NCI-H2081 treated with DMSO at 0.1 percent for 48 hours (cell line): Measurements from ENCODE around the gene TRPM2.

Experiments used
- DNase-seq: peaks from one replicate; lab custom pipeline; 2025; lab: John Stamatoyannopoulos, UW

The TRPM2 gene

DNA sequence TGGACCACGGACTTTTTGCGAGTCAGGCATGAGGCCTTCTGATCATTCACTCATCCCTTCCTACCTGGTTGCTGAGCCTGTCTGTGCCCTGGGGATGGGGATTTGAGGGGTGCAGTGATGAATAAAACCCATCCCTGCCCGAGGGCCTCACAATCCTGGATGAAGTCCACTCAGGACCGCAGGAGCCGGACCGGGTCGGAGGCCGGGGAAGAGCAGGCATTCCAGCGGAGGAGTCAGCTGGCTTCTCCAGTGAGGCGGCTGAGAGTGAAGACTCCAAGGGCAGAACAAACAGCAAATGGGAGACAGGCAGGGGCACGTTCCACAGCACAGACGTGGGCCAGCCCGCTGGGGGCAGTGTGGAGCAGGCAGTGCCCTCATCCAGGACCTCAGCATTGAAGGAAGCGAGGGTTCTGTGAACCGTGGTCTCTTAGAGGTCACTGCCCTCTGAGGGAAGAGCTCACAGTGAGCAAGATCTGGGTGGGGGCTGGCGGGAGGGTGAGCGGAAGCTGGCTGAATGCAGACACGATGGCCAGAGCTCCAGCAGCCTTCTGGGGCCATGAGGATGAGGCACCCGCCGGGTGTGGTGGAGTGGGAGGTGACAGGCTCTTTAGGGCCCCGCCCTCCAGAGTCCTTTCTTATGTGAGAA is 91.0 kb downstream of the TRPM2 start:
- no peak for DNase-seq

DNA sequence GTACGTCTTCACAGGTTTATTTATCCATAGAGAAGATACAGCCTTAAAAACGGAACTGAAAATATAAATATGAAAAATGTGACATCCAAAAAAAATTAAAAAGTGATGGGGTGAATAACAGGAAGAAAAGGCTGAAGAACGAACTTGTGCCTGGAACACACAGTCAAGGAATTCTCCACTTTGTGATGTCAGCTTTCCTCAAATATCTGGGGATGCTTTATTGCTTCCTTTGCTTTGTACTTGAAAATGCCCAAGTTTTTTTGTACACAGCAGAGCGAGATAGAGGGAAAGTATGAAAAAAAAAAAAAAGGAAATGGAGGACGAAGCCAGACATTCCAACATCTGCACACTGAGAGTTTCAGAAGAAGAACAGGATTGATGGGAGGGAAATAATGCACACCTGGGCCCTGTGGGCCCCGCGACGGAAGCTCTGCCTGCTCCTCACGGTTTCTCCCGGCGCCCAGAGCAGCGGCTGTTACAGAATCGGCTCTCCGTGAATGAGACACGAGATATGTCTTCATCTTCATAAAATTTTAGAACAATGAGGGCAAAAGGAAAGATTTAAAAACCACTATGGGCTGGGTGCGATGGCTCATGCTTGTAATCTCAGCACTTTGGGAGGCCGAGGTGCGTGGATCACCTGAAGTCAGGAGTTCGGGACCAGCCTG is 91.9 kb downstream of the TRPM2 start:
- DNase-seq = no peak

DNA sequence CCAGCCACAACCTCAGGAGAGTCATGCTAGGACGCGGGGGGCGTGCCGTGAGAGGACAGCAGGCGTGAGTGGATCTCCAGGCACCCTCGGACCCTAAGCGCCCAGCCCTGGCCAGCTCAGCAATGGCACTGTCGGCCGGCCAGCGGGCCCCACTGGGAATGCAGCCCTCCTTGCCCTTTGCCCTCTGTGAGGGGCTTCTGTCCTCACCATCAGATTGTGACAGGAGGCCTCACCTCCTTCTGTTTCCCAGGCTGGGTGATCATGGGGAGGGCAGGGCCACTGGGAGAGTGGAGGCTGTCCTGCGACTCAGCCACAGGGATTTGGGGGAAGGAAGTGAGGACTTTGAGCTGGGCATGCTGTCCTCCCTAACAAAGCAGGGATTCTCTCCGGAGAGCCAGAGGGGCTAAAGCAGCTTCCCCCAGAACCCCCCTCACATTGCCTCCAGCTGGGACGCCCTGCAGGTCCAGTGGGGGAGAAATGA is 95.3 kb downstream of the TRPM2 start:
- no peak for DNase-seq

DNA sequence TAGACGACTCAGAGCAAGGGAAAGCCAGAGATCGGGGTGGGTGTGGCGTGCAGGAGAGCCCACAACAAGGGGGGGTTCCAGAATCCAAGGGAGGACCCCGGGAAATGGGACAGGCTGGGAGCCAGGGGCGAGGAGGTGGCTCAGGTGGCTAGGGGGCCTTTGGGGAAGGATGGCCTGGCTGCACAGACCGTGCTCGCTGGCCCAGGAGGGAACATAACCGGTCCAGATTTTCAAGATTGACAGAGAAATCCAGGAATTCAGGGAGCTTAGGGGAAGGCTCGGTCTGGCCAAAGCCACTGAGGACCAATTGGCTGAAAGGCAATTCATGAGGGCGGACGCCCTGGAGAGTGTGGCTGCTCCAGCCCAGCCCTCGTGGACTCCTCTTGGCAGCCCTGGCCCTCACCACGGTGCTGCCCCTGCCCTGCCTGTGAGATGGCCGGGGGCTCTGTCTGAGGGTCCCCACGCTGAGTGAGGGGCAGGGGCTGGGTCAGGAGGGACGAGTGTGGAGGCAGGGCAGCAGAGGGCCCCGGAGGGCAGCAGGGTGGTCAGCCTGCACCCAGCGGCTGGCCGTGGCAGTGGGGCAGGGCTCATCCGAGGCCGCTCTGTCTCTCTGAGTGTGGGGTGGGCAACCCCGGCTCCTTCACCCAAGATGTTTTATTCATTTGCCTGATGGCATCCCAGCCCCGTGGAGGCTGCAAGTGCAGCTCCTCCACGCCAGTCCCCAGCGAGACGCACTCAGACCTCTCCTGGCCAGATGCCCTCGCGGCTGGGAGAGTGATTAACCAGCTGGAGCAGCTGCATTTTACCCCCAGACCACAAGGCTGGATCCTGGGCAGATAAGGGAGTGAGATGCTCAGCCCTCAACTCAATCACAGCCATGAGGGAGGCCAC is 96.3 kb downstream of the TRPM2 start:
- no peak for DNase-seq

DNA sequence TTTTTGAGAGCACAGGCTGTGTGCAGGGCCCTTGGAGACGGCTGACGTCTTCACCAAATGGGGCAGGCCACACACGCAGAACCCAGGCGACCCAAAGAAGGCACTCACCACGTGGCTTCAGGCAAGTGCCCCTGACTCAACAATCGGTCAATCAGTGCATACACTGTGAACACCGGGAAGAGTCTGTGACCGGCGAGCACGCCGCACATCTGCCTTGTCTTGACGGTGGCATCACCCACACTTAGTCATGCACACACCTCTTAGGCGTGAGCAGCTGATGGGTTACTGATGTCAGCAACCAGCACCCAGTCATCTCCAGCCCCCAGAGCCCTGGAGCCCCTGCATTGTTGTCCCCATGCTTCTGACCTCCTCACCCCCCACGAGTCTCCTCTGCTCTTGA is 97.0 kb downstream of the TRPM2 start:
- DNase-seq = no peak

DNA sequence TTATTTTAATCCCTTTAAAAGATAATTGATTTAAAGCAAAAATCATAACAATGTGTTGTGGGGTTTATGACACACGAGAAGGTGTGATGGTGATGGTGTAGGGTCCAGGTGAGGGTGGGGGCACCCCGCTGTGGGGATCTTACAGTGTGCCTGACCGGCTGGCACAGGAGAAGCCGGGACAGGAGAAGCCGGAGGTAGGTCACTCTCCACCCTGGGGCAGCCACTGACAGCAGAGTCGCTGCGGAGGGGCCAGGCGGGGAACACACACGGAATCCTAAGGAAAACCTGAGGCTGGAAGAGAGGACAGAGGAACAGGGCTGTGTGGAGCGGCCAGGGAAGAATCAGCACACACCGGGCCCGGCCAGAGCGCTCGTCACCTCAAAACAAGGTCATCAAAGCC is 97.6 kb downstream of the TRPM2 start:
- no peak for DNase-seq

DNA sequence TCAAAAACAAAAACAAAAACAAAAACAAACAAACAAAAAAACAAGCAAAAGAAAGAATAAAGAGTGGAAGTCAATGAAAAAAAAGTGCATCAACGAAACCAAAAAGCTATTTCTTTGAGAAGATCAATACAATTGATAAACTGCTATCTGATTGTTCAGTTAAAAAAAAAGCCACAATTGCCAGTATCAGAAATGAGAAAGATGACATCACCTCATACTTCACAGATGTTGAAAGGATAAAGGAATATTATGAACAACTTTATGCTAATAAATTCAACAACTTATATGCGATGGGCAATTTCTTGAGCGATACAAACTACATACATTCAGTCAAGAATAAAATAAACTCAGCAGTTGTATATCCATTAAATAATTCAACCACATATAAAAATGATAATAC is 99.7 kb downstream of the TRPM2 start:
- DNase-seq = no peak

DNA sequence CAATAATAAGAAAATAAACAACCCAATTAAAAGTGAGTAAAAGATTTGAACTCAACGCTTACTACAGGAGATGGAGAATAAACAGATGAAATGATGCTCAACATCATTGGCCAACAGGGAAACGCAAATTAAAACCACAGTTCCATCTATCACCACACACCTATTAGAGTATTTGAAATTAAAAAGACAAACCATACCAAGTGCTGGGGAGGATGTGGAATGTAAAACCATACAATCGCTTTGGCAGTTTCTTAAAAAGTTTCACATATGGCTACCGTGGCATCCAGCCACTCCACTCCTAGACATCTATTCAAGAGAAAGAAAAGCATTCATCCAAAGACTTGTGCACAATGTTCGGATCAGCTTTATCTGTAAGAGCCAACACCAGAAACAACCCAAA is 100.6 kb downstream of the TRPM2 start:
- DNase-seq = no peak

DNA sequence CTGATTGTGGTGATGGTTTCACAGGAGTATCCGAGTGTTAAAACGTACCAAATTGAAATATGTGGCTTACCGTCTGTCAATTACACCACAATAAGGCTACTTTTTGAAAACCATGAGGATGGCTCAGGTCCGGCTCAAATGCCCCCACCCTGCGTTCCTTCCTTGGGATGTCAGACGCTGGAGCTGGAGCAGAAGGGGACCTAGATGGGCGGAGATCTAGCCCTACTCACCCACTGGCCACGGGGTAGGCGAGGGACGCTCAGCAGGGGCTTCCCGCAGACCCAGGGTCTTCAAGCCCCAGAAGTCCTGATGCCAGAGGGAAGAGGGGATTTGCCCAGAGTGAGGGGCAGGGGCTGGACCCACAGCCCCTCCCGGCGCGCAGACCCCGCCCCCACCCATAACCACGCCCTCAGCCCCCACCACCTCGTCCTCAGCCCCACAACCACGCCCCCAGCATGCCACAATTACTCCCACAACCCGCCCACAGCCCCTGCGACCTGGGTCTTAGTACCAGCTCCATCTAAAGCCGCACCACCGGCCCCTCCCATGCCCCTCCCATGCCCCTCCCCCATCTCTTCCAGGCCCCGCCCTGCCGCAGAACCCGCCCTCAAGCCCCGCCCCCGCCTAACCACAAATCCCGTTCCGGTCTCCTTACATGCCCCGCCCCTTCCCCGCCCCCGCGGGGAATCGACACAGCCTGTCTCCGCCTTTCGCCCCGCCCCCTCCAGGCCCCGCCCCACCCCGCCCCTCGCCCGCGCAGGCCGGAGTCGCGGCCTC is 101.5 kb downstream of the TRPM2 start, which contains the start of gene LRRC3:
Gene LRRC3, plus strand, starts transcription at position 764 of the 777 bp plus-strand sequence. CDS start 1,135 bp downstream, outside the sequence.
- no peak for DNase-seq

DNA sequence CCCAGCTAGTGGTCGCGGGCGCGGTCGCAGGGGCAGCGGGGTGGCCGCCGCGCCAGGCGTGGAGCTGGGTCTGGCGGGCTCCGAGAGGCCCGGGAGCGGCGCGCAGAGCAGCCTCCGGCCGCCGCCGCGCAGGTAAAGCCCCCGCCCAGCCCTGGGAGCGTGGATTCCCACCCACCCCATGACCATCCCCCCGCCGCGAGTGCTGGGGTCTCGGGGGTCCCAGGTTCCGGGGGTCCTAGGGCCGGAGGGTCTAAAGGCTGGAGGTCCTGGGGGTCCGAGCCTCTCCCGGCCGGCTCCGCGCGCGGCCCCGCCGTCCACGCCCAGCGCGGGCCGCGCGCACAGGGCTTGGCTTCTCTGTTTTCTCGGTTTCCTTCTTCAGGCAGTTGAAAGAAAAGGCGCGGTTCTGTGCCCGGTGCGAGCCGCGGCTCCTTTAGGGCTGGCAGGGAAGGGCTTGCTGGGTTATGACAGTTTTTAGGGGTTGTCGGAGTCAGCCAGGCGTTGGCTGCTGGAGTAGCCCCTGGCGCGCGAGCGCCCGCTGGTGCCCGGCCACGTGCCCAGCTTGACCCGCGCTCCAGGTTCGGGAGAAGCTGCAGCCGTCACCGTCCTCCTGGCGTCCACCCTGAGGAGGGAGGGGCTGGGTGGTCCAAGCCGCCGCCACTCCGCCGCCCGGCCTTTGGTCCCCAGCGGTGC is 102.2 kb downstream of the TRPM2 start:
- DNase-seq = no peak

DNA sequence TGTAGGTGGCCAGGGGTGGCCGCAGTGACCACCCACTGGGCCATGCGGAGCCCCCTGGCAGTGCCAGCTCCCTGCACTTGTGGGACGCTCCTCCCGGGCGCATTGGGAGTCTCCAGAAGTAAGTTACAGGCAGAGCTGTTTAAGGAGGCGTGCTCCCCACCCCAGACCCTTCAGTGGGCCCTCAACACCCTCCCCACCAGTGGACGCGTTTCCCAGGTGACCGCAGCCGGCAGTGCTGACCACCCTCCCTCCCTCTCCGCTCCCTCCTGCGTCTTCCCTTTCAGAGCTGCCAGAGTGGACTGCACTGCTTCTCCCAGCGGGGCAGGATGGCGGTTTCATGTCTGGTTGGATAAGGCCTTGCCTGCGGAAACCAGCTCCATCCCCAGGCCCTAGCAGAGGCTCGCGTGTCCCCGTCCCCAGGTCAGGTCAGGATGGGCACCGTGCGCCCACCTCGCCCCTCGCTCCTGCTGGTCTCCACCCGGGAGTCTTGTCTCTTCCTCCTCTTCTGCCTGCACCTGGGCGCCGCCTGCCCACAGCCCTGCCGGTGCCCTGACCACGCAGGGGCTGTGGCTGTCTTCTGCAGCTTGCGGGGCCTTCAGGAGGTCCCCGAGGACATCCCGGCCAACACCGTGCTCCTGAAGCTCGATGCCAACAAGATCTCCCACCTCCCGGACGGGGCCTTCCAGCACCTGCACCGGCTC is 102.9 kb downstream of the TRPM2 start:
- no peak for DNase-seq

DNA sequence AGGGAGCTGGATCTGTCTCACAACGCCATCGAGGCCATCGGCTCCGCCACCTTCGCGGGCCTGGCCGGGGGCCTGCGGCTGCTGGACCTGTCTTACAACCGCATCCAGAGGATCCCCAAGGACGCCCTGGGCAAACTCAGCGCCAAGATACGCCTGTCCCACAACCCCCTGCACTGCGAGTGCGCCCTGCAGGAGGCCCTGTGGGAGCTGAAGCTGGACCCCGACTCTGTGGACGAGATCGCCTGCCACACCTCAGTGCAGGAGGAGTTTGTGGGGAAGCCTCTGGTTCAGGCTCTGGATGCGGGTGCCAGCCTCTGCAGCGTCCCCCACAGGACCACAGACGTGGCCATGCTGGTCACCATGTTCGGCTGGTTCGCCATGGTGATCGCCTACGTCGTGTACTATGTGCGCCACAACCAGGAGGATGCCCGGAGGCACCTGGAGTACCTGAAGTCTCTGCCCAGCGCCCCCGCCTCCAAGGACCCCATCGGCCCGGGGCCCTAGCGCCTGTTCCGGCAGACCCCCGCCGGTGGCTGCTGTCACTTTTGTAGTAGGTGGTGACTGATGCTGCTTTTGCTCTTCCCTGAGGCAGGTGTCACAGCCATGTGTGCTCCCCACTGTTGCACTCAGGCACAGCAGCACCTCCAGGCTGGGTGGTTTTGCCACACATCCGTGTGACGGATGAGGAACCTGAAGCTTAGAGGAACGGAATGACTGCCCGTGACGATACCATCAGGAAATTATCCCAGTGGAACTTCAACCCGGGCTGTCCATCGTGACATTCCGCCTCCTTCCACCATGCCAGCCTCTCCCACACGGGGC is 103.7 kb downstream of the TRPM2 start:
- DNase-seq = no peak

DNA sequence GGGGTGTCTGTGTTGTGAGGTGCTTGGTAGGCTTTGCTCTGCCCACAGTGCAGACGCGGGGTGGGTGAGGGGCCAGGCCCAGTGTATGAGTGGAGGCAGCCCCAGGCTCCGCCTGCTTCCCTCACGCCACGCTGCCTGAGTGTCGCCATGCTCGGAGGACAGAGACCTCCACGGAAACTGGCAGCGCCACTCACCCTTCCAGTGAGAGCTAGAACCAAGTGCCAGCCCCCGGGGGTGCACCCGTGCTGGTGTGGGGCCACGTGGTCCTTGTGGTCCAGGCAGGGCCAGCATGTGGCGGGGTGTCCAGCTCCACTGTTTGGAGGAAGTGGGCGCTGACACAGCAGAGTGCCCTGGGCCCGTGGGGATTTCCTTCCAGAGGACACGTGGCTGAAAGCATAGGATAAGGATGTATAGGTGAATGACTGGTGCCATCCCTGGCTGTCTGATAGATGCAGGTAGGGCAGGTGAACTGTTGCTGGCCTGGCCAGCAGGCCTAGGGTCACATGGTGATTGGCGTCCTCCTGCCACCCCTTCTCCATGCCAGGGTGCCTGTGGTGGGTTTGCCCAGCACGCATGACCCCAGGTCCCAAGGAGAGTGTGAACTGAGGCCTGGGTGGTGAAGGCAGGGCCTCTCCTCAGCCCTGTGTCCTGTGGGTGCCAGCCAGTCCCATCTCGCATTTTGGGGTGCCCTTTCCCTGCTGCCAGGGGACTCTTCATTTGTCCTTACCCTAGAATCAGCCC is 105.7 kb downstream of the TRPM2 start:
- no peak for DNase-seq

DNA sequence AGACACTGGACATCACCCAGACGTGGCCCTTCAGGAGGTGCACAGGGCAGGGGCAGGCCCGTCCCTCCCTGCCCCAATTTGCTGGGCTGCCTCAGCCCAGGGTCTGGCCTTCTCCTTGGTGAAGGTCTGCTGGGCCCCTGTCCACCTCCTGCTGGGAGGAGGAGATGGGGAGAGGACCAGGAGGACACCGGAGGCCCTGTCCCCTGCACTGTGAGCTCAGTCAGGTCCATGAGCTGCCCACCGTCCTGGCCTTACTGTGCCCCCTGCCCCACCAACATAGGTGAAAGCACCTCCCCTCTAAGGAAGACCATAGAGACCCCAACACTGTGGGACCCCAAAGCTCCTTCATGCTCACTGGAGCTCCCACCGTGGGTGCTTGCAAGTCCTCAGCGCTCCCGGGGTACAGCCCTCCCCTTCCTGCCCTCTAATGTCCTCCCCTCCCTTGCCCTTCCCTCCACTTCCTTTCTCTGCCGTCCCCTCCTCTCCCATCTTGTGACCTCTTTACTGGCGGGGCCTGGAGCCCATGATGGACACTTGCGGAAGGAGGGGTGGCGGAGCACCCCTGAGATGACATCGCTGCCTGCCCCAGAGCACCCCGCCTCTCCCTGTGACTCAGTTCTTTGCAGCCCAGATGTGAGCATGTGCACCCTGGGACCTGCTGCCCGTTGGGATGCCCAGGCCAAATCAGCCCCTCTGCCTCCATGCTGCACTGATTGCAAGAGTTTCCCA is 106.5 kb downstream of the TRPM2 start:
- no peak for DNase-seq

DNA sequence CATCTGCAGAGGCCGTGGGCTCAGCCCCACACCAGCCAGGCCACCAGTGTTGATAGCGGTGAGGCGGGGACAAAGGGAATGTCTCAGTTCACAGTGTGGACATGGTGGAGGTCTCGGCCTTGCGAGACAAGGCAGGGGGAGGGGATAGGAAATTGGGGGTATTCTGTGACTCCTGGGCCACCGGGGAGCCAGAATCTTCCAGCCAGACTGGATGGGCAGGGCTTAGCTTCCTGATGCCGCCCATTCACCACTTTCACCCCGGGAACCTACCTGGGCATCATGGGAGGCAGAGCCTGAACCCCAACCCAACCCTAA is 107.0 kb downstream of the TRPM2 start:
- DNase-seq = no peak

DNA sequence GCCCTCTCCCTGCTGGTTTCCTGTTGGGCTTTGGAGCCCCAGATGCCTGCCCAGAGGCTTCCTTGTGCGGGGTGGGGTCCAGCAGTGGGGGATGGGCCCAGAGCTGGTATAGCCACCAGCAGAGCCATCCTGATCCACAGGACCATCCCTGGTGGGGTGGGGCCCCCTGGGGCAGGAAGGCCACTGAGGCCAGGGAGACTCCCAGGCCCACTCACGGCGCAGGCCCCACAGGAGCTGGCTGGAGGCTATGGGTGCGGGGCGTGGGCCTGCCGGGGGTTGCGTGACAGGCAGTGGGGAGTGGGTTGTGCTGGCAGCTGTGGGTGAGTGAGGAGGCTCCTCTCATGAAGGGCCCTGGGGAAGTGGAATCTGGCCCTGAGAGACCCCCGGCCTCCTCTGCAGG is 107.6 kb downstream of the TRPM2 start:
- no peak for DNase-seq

DNA sequence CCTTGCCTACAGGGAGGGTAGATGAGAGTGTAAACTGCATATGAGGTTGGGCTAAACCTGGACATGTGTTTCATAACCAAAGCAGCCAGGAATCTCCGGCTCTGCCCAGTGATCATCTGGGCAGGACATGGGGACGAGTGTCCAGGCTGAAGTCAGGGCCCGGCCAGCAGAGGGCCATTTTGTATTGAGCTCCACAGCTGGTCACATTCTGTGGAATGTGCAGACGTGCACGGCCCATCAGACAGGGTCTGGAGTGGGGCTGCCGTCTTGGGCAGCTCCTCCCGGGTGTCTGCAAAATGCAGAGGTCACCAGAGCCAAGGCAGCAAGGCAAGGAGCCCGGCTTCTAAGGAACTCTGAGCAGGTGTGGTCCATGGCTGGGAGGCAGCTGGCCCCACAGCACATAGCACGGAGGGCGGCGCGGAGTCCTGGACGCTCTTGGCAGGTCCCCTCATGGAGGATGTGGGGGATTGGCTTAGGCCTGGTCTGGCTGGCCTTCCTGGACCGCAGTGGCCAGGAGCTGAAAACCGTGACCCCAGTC is 108.1 kb downstream of the TRPM2 start:
- no peak for DNase-seq

DNA sequence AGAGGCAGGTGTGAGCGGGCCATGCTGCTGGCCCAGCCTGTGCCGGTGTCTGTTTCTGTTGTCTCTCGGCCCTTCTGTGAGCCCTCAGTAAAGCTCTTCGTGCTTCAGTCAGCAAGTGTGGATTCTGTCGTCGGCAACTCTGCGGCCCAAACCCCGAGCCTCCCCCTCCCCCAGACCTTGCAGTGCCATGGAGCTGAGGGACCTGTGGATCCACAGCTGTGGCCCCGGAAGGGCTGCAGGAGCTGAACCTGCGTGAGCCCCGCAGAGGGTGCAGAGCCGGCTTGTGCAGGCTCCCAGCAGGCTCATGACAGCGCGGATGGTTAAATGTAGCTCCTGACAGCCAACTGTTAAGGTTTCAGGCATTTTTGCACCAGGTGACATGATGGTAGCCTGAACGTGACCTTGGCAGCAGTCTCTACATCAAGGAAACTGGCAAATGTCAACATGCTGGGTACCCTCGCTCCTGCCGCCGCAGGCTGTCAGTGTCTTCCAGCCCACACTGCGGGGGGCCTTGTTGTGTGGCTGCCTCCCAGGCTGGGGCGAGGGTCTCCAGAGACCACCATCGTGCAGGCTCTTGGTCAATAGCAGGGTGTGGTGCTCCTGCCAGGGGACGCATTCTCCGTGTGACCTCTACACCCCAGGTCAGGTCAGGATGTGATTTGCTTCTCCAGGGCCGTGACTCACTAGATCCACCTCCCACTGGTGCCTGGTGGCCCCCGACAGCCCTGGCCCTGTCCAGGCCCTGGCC is 108.8 kb downstream of the TRPM2 start:
- no peak for DNase-seq
